ENCODE measurements around the gene SNRNP70. TPM values are rescaled to one million over a fixed set of nuclear protein-coding genes. Genes with fewer than 3 reads are reported as not detected.
A peak's percentile ranks its signal among the peaks of the same experiment; 100 is the strongest.

The SNRNP70 gene
- polyA plus RNA-seq, 1 donor (not counting 4 experiments of a cell fraction or from before 2014, with no cell fraction given) = 149 TPM

DNA sequence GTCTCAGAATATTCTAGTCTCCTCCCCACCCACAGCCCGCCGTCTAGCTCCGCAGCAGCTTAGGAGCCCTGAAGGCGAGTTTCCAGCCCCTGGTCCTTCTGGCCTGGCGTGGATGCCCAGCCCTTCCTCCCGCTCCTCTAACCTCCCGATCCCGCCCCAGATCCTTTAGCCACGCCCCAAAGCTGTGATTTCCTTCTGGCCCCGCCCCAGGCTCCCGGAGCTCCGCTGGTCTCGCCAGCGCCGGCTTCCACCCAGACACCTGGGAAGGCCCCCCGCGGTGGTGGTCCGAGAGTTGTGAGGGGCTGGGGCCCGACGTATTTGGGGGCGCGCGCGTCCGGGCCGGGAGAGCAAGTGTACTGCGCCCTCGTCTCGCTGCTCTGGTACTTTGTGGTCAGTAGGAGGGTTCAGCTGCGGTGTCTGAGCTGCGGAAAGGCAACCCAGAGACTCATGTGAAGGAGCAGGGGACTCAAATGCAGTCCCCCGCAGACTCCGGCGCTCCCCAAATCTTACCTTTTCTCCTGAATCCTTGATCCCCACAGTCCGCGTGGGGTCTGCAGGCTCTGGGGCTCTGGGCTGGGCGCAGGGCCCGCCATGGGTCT, 27.5 kb upstream of the SNRNP70 start, which contains the start of gene CGB7:
CGB7 (minus strand) TSS at position 114 of the 599 bp plus-strand sequence. CDS start 2,374 bp downstream, outside the sequence.
- Histone ChIP-seq H3K9ac (ENCODE audit: control insufficient read depth, extremely low read depth, insufficient read depth, low read length) (peak within 1 kb of the TSS; percentile 79), H2AFZ (ENCODE audit: control insufficient read depth, low read length) (peak within 1 kb of the TSS; percentile 41)
- FAIRE-seq = no peak

DNA sequence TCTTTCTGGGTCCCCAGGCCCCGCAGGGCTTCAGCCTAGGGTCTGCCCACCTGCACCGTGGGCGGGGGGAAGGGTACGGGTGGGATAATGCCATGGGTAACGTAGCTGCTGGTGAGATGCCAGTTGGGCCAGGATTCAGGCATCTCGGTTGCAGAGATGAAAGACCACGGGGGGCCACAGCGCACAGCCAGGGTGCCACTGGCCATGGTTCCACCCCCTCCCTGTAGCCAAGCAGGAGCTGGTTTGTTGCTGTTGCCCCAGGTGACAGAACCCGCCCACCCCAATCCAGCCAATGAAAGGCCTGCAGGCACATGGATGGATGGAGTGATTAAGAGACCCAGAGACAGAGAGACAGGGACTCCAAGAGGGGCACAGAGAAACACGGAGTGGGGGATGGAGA, 26.7 kb upstream of the SNRNP70 start:
- H3K27me3 ChIP-seq (ENCODE audit: control insufficient read depth, extremely low read depth, insufficient read depth, low read length) = no peaks in the 10 kb centered on the region
- H3K4me3 ChIP-seq (ENCODE audit: control insufficient read depth in 2 of 3, extremely low read depth in 1 of 3, insufficient read depth in 2 of 3, low read depth in 1 of 3, low read length in 3 of 3) = no peak overlapping the region
- no peak overlapping the region for H3K27ac ChIP-seq (ENCODE audit: control insufficient read depth, insufficient read depth, low read length)
- no peaks in the 10 kb centered on the region for H3K79me2 ChIP-seq (ENCODE audit: control insufficient read depth, insufficient read depth, low read length)
- TF ChIP-seq, protein P1, sequence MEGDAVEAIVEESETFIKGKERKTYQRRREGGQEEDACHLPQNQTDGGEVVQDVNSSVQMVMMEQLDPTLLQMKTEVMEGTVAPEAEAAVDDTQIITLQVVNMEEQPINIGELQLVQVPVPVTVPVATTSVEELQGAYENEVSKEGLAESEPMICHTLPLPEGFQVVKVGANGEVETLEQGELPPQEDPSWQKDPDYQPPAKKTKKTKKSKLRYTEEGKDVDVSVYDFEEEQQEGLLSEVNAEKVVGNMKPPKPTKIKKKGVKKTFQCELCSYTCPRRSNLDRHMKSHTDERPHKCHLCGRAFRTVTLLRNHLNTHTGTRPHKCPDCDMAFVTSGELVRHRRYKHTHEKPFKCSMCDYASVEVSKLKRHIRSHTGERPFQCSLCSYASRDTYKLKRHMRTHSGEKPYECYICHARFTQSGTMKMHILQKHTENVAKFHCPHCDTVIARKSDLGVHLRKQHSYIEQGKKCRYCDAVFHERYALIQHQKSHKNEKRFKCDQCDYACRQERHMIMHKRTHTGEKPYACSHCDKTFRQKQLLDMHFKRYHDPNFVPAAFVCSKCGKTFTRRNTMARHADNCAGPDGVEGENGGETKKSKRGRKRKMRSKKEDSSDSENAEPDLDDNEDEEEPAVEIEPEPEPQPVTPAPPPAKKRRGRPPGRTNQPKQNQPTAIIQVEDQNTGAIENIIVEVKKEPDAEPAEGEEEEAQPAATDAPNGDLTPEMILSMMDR (optimal IDR thresholded peaks at IDR 0.05 in 1 of 3, IDR thresholded peaks at IDR 0.05 in 1 of 3, conservative IDR thresholded peaks at IDR 0.05 in 1 of 3; ENCODE audit: extremely low read depth in 1 of 3, insufficient read depth in 2 of 3, low read length in 3 of 3) = no peak
- TF ChIP-seq EZH2 (IDR thresholded peaks at IDR 0.05; ENCODE audit: low read length) = no peak
- peaks cover 16% of the 10 kb centered on the region for H3K4me1 ChIP-seq (ENCODE audit: control insufficient read depth, extremely low read depth, insufficient read depth, low read length)
- no peaks in the 10 kb centered on the region for H3K9me3 ChIP-seq (ENCODE audit: control insufficient read depth, low read depth, low read length)
- H4K20me1 ChIP-seq (ENCODE audit: control insufficient read depth, extremely low read depth, insufficient read depth, low read length) = no peaks in the 10 kb centered on the region
- H3K36me3 ChIP-seq (ENCODE audit: control insufficient read depth in 2 of 2, extremely low read depth in 1 of 2, insufficient read depth in 2 of 2, low read length in 2 of 2) = peaks cover 3 to 4% of the 10 kb centered on the region in 2 experiments
- FAIRE-seq (no peak), DNase-seq (ENCODE audit: low read depth, low spot score) (no peak)
- dilution Hi-C loops (cut with MboI; ENCODE audit: extremely low pct_ligation_motif_present, low sequenced_read_pairs) = no loop called here
- H2AFZ ChIP-seq (ENCODE audit: control insufficient read depth, low read length) = no peak overlapping the region
- H3K9me1 ChIP-seq (ENCODE audit: control insufficient read depth, extremely low read depth, insufficient read depth, low read length) = peaks cover 2% of the 10 kb centered on the region
- no peak overlapping the region for H3K9ac ChIP-seq (ENCODE audit: control insufficient read depth, extremely low read depth, insufficient read depth, low read length)
- H3K4me2 ChIP-seq (ENCODE audit: control insufficient read depth, extremely low read depth, insufficient read depth, low read depth, low read length) = peak overlapping the region; percentile 10

More for the DNA sequence above, 27.5 kb upstream of the SNRNP70 start, which contains the start of gene CGB7:
- dilution Hi-C loops (cut with MboI; ENCODE audit: extremely low pct_ligation_motif_present, low sequenced_read_pairs) = no loop called here
- peak within 1 kb of the TSS; percentile 95 for H3K4me2 ChIP-seq (ENCODE audit: control insufficient read depth, extremely low read depth, insufficient read depth, low read depth, low read length)
- peaks cover 2% of the 10 kb centered on the region for H3K9me1 ChIP-seq (ENCODE audit: control insufficient read depth, extremely low read depth, insufficient read depth, low read length)
- no peaks in the 10 kb centered on the region for H3K27me3 ChIP-seq (ENCODE audit: control insufficient read depth, extremely low read depth, insufficient read depth, low read length)
- DNase-seq (ENCODE audit: low read depth, low spot score) = no peak
- peak within 1 kb of the TSS; percentile 40 for H3K27ac ChIP-seq (ENCODE audit: control insufficient read depth, insufficient read depth, low read length)
- peak within 1 kb of the TSS; percentile 52 to 79 (median 68) for H3K4me3 ChIP-seq (ENCODE audit: control insufficient read depth in 2 of 3, extremely low read depth in 1 of 3, insufficient read depth in 2 of 3, low read depth in 1 of 3, low read length in 3 of 3)
- TF ChIP-seq, protein P1 (optimal IDR thresholded peaks at IDR 0.05 in 1 of 3, IDR thresholded peaks at IDR 0.05 in 1 of 3, conservative IDR thresholded peaks at IDR 0.05 in 1 of 3; ENCODE audit: extremely low read depth in 1 of 3, insufficient read depth in 2 of 3, low read length in 3 of 3) = no peak
- TF ChIP-seq EZH2 (IDR thresholded peaks at IDR 0.05; ENCODE audit: low read length) = no peak
- H3K9me3 ChIP-seq (ENCODE audit: control insufficient read depth, low read depth, low read length) = no peaks in the 10 kb centered on the region
- H3K36me3 ChIP-seq (ENCODE audit: control insufficient read depth in 2 of 2, extremely low read depth in 1 of 2, insufficient read depth in 2 of 2, low read length in 2 of 2) = peaks cover 1 to 3% of the 10 kb centered on the region in 2 experiments
- peaks cover 14% of the 10 kb centered on the region for H3K4me1 ChIP-seq (ENCODE audit: control insufficient read depth, extremely low read depth, insufficient read depth, low read length)
- H3K79me2 ChIP-seq (ENCODE audit: control insufficient read depth, insufficient read depth, low read length) = no peaks in the 10 kb centered on the region
- H4K20me1 ChIP-seq (ENCODE audit: control insufficient read depth, extremely low read depth, insufficient read depth, low read length) = no peaks in the 10 kb centered on the region

Measured in keratinocyte (primary cell).